ENCODE results near the gene TMPRSS4. TPM values are rescaled to one million over a fixed set of nuclear protein-coding genes. Genes with fewer than 3 reads are reported as not detected.

TMPRSS4 gene
- total and polyA plus RNA-seq, 2 of the 13 experiments (the other 11 are each of a cell fraction or from before 2014, with no cell fraction given), result 0.32 TPM; not detected in 1

DNA sequence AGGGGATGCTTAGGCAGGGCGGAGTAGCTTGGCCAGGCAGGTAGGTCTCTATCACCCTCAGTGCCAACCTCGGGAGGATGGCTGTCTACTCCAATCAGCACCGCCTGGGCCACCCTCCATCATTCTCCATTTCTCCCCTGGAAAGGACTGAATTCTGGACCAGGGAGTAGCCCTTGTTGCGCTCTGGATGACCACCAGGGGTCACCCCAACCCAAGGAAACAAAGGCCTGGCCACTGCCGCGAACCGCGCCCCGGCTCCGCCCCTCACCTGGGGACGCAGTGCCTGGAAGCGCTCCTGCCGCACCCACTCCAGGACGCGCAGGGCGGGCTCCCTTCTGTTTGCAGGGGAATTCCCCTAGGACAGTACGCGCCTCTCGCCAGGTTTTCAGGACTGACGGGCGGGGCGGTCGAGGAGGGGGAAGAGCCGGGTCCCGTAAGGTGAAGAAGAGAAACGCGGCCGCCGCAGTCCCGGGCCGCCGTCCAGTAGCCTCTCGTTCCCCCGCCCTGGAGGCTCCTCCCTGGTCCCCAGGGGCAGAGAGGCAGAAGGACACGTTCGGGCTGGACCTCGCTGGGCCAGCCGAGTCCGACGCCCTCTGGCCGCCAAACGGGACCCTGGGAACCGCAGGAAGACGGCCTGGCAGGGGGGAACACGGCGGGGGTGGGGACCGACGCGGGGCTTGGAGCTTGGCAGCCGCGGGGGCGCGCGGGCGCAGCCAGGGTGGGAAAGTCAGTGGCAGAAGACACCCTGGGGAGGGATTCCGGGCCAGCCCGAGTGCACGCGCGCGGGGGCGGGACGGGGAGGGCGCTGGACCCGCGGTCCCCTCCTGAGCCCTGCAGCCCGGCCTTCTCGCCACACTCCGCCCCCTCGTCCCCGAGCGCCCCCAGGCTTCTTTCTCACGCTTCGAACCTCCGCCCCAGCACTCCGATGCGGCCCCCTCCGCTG is 68.7 kb downstream of the TMPRSS4 start (continued):
- TF ChIP-seq TRIM22 (IDR thresholded peaks at IDR 0.05) (no peak), PHF5A (CRISPR knock-in tag; IDR thresholded peaks at IDR 0.05; ENCODE audit: low read depth, unreplicated experiment) (no peak), SNAPC2 (CRISPR knock-in tag; IDR thresholded peaks at IDR 0.05) (no peak), KLF12 (CRISPR knock-in tag; IDR thresholded peaks at IDR 0.05; ENCODE audit: borderline replicate concordance) (peak; percentile 74; the same call in 1 of the 2 replicates), KDM6A (CRISPR knock-in tag; IDR thresholded peaks at IDR 0.05; ENCODE audit: low read depth) (no peak), ZNF660 (CRISPR knock-in tag; IDR thresholded peaks at IDR 0.05; ENCODE audit: borderline replicate concordance, low read depth) (no peak), MLXIP (CRISPR knock-in tag; IDR thresholded peaks at IDR 0.05; ENCODE audit: borderline replicate concordance) (no peak), SKI (IDR thresholded peaks at IDR 0.05; ENCODE audit: partially characterized antibody) (no peak), SOX6 (IDR thresholded peaks at IDR 0.05) (no peak), SOX6 (CRISPR knock-in tag; IDR thresholded peaks at IDR 0.05) (peak; percentile 65), CBX5 (CRISPR knock-in tag; IDR thresholded peaks at IDR 0.05; ENCODE audit: borderline replicate concordance) (no peak), ONECUT2 (CRISPR knock-in tag; IDR thresholded peaks at IDR 0.05) (no peak), ZNF124 (CRISPR knock-in tag; IDR thresholded peaks at IDR 0.05) (no peak), MTA3 (CRISPR knock-in tag; IDR thresholded peaks at IDR 0.05) (no peak), ZBTB8A (CRISPR knock-in tag; IDR thresholded peaks at IDR 0.05; ENCODE audit: borderline replicate concordance, low read depth) (no peak), ZNF496 (CRISPR knock-in tag; IDR thresholded peaks at IDR 0.05; ENCODE audit: insufficient replicate concordance) (no peak), ETV6 (CRISPR knock-in tag; conservative IDR thresholded peaks at IDR 0.05) (no peak)
- TF ChIP-seq, protein P1, sequence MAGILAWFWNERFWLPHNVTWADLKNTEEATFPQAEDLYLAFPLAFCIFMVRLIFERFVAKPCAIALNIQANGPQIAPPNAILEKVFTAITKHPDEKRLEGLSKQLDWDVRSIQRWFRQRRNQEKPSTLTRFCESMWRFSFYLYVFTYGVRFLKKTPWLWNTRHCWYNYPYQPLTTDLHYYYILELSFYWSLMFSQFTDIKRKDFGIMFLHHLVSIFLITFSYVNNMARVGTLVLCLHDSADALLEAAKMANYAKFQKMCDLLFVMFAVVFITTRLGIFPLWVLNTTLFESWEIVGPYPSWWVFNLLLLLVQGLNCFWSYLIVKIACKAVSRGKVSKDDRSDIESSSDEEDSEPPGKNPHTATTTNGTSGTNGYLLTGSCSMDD (CRISPR knock-in tag; IDR thresholded peaks at IDR 0.05), result no peak
- TF ChIP-seq, protein P2, sequence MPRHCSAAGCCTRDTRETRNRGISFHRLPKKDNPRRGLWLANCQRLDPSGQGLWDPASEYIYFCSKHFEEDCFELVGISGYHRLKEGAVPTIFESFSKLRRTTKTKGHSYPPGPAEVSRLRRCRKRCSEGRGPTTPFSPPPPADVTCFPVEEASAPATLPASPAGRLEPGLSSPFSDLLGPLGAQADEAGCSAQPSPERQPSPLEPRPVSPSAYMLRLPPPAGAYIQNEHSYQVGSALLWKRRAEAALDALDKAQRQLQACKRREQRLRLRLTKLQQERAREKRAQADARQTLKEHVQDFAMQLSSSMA (CRISPR knock-in tag; IDR thresholded peaks at IDR 0.05), result no peak
- TF ChIP-seq, protein P3, sequence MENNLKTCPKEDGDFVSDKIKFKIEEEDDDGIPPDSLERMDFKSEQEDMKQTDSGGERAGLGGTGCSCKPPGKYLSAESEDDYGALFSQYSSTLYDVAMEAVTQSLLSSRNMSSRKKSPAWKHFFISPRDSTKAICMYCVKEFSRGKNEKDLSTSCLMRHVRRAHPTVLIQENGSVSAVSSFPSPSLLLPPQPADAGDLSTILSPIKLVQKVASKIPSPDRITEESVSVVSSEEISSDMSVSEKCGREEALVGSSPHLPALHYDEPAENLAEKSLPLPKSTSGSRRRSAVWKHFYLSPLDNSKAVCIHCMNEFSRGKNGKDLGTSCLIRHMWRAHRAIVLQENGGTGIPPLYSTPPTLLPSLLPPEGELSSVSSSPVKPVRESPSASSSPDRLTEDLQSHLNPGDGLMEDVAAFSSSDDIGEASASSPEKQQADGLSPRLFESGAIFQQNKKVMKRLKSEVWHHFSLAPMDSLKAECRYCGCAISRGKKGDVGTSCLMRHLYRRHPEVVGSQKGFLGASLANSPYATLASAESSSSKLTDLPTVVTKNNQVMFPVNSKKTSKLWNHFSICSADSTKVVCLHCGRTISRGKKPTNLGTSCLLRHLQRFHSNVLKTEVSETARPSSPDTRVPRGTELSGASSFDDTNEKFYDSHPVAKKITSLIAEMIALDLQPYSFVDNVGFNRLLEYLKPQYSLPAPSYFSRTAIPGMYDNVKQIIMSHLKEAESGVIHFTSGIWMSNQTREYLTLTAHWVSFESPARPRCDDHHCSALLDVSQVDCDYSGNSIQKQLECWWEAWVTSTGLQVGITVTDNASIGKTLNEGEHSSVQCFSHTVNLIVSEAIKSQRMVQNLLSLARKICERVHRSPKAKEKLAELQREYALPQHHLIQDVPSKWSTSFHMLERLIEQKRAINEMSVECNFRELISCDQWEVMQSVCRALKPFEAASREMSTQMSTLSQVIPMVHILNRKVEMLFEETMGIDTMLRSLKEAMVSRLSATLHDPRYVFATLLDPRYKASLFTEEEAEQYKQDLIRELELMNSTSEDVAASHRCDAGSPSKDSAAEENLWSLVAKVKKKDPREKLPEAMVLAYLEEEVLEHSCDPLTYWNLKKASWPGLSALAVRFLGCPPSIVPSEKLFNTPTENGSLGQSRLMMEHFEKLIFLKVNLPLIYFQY (CRISPR knock-in tag; IDR thresholded peaks at IDR 0.05; ENCODE audit: borderline replicate concordance), result no peak

Measured in HepG2 (cell line).